Stomach (tissue), 4 donors: ENCODE measurements around the gene KERA.

Experiments
- EP300 ChIP-seq: sonication (generic); formaldehyde crosslinking; IDR thresholded peaks from one replicate; pipeline ENCODE4 v1.6.1; 2017; ENCODE audit warnings: antibody characterized with exemption
- TF ChIP-seq, protein P1 (sequence below), 7 experiments: fragments of 450-650 bp in 4 of 7; fragments of 200-600 bp in 3 of 7; sonication (generic) in 3 of 7; IDR thresholded peaks; one replicate each; pipeline ENCODE4 v1.5.1; 2016 to 2019; ENCODE audit warnings: antibody characterized with exemption in 7 of 7, control low read depth in 2 of 7, mild to moderate bottlenecking in 1 of 7

DNA sequence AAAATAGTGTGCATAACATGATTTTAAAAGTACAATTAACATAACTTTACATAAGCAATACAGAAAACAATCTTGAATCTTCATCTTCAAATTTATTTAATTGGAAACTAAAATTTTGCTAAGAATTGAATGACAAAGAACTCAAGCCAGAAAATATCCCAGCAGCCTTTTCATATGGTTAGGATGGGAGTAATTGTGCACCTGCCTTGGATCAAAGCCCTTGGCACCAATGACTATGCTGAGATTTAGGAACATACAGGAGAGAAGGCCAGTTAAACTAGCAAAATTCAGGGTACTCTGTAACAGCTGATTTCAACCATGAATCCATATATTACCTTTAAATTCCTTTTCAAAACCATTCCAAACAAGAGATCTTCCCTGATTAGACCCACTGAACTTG lies 5.8 kb downstream of the KERA start:
- TF ChIP-seq, protein P1, sequence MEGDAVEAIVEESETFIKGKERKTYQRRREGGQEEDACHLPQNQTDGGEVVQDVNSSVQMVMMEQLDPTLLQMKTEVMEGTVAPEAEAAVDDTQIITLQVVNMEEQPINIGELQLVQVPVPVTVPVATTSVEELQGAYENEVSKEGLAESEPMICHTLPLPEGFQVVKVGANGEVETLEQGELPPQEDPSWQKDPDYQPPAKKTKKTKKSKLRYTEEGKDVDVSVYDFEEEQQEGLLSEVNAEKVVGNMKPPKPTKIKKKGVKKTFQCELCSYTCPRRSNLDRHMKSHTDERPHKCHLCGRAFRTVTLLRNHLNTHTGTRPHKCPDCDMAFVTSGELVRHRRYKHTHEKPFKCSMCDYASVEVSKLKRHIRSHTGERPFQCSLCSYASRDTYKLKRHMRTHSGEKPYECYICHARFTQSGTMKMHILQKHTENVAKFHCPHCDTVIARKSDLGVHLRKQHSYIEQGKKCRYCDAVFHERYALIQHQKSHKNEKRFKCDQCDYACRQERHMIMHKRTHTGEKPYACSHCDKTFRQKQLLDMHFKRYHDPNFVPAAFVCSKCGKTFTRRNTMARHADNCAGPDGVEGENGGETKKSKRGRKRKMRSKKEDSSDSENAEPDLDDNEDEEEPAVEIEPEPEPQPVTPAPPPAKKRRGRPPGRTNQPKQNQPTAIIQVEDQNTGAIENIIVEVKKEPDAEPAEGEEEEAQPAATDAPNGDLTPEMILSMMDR (IDR thresholded peaks at IDR 0.05): no peak
- no peak for TF ChIP-seq EP300
